ENCODE results near the gene ESD.
"Not testable (repeated sequence)": the region's sequence is repeated elsewhere in the genome, so short reads cannot be mapped to it uniquely, and the experiment has no call there.

Gene ESD

GRCh38 chr13:46771693-46772092 is 25.3 kb downstream of the ESD start:
- no peak for DNase-seq
- Histone ChIP-seq H3K36me3 (ENCODE audit: control insufficient read depth, insufficient read depth, low read length) (peaks cover 43% of the 10 kb centered on the region), H3K27ac (ENCODE audit: insufficient read depth, low read length, poor library complexity, severe bottlenecking) (no peak overlapping the region), H3K4me1 (ENCODE audit: control insufficient read depth, insufficient read depth, low read length, poor library complexity, severe bottlenecking) (no peaks in the 10 kb centered on the region), H3K4me3 (ENCODE audit: insufficient read depth, low read depth, low read length, poor library complexity, severe bottlenecking) (no peak overlapping the region), H3K9me3 (ENCODE audit: control insufficient read depth, low read length) (no peaks in the 10 kb centered on the region), H3K27me3 (replicated peaks; ENCODE audit: control insufficient read depth, insufficient read depth, low read length, poor library complexity, severe bottlenecking) (no peaks in the 10 kb centered on the region)

DNA sequence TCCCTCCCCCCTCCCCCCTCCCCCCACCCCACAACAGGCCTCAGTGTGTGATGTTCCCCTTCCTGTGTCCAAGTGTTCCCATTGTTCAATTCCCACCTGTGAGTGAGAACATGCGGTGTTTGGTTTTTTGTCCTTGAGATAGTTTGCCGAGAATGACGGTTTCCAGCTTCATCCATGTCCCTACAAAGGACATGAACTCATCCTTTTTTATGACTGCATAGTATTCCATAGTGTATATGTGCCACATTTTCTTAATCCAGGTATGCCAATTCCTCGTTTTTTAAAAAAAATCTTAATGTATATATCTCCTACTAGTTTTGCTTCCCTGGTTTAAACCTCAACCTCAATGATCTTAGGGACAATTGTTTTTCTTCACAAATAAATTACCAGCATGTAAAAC is 27.0 kb downstream of the ESD start:
- H3K27me3 ChIP-seq (replicated peaks; ENCODE audit: control insufficient read depth, insufficient read depth, low read length, poor library complexity, severe bottlenecking); H3K4me1 ChIP-seq (ENCODE audit: control insufficient read depth, insufficient read depth, low read length, poor library complexity, severe bottlenecking); DNase-seq; H3K27ac ChIP-seq (ENCODE audit: insufficient read depth, low read length, poor library complexity, severe bottlenecking); H3K9me3 ChIP-seq (ENCODE audit: control insufficient read depth, low read length); H3K4me3 ChIP-seq (ENCODE audit: insufficient read depth, low read depth, low read length, poor library complexity, severe bottlenecking): not testable (repeated sequence)
- H3K36me3 ChIP-seq (ENCODE audit: control insufficient read depth, insufficient read depth, low read length): peaks cover 29% of the 10 kb centered on the region

GRCh38 chr13:46761866-46762265 is 35.1 kb downstream of the ESD start:
- Histone ChIP-seq H3K9me3 (ENCODE audit: control insufficient read depth, low read length) (no peaks in the 10 kb centered on the region), H3K27ac (ENCODE audit: insufficient read depth, low read length, poor library complexity, severe bottlenecking) (no peak overlapping the region), H3K4me1 (ENCODE audit: control insufficient read depth, insufficient read depth, low read length, poor library complexity, severe bottlenecking) (no peaks in the 10 kb centered on the region), H3K4me3 (ENCODE audit: insufficient read depth, low read depth, low read length, poor library complexity, severe bottlenecking) (no peak overlapping the region), H3K27me3 (replicated peaks; ENCODE audit: control insufficient read depth, insufficient read depth, low read length, poor library complexity, severe bottlenecking) (no peaks in the 10 kb centered on the region), H3K36me3 (ENCODE audit: control insufficient read depth, insufficient read depth, low read length) (no peaks in the 10 kb centered on the region)
- DNase-seq: no peak

- Histone ChIP-seq H3K27ac (ENCODE audit: insufficient read depth, low read length, poor library complexity, severe bottlenecking) (no peak overlapping the region), H3K27me3 (replicated peaks; ENCODE audit: control insufficient read depth, insufficient read depth, low read length, poor library complexity, severe bottlenecking) (no peaks in the 10 kb centered on the region), H3K4me1 (ENCODE audit: control insufficient read depth, insufficient read depth, low read length, poor library complexity, severe bottlenecking) (no peaks in the 10 kb centered on the region), H3K9me3 (ENCODE audit: control insufficient read depth, low read length) (no peaks in the 10 kb centered on the region), H3K36me3 (ENCODE audit: control insufficient read depth, insufficient read depth, low read length) (no peaks in the 10 kb centered on the region), H3K4me3 (ENCODE audit: insufficient read depth, low read depth, low read length, poor library complexity, severe bottlenecking) (no peak overlapping the region)
- no peak for DNase-seq
Measured at GRCh38 chr13:46761174-46761573, 35.8 kb downstream of the ESD start.

GRCh38 chr13:46759846-46760245 is 37.1 kb downstream of the ESD start:
- no peaks in the 10 kb centered on the region for H3K4me1 ChIP-seq (ENCODE audit: control insufficient read depth, insufficient read depth, low read length, poor library complexity, severe bottlenecking)
- no peaks in the 10 kb centered on the region for H3K9me3 ChIP-seq (ENCODE audit: control insufficient read depth, low read length)
- H3K27me3 ChIP-seq (replicated peaks; ENCODE audit: control insufficient read depth, insufficient read depth, low read length, poor library complexity, severe bottlenecking): no peaks in the 10 kb centered on the region
- DNase-seq: no peak
- no peak overlapping the region for H3K4me3 ChIP-seq (ENCODE audit: insufficient read depth, low read depth, low read length, poor library complexity, severe bottlenecking)
- no peak overlapping the region for H3K27ac ChIP-seq (ENCODE audit: insufficient read depth, low read length, poor library complexity, severe bottlenecking)
- H3K36me3 ChIP-seq (ENCODE audit: control insufficient read depth, insufficient read depth, low read length): no peaks in the 10 kb centered on the region

DNA sequence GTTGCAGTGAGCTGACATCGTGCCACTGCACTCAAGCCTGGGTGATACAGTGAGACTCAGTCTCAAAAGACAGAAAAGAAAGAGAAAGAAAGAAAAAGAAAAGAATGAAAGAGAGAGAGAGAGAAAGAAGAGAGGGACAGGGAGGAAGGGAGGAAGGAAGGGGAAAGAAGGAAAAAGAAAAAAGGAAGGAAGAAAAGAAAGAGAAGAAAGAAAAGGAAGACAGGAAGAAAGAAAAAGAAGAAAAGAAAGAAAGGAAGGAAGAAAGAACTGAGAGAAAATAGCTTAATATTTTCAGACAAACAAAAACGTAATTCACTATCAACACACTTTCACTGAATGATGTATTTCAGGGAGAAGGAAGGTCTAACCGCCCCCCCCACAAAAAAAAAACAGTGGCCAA is 39.3 kb downstream of the ESD start:
- DNase-seq: no peak
- Histone ChIP-seq H3K9me3 (ENCODE audit: control insufficient read depth, low read length) (no peaks in the 10 kb centered on the region), H3K4me3 (ENCODE audit: insufficient read depth, low read depth, low read length, poor library complexity, severe bottlenecking) (no peak overlapping the region), H3K27me3 (replicated peaks; ENCODE audit: control insufficient read depth, insufficient read depth, low read length, poor library complexity, severe bottlenecking) (no peaks in the 10 kb centered on the region), H3K36me3 (ENCODE audit: control insufficient read depth, insufficient read depth, low read length) (no peaks in the 10 kb centered on the region), H3K27ac (ENCODE audit: insufficient read depth, low read length, poor library complexity, severe bottlenecking) (no peak overlapping the region), H3K4me1 (ENCODE audit: control insufficient read depth, insufficient read depth, low read length, poor library complexity, severe bottlenecking) (no peaks in the 10 kb centered on the region)

GRCh38 chr13:46756977-46757376 is 40.0 kb downstream of the ESD start:
- no peak for DNase-seq
- Histone ChIP-seq H3K27ac (ENCODE audit: insufficient read depth, low read length, poor library complexity, severe bottlenecking) (no peak overlapping the region), H3K4me1 (ENCODE audit: control insufficient read depth, insufficient read depth, low read length, poor library complexity, severe bottlenecking) (peaks cover 2% of the 10 kb centered on the region), H3K4me3 (ENCODE audit: insufficient read depth, low read depth, low read length, poor library complexity, severe bottlenecking) (no peak overlapping the region), H3K9me3 (ENCODE audit: control insufficient read depth, low read length) (no peaks in the 10 kb centered on the region), H3K36me3 (ENCODE audit: control insufficient read depth, insufficient read depth, low read length) (no peaks in the 10 kb centered on the region), H3K27me3 (replicated peaks; ENCODE audit: control insufficient read depth, insufficient read depth, low read length, poor library complexity, severe bottlenecking) (no peaks in the 10 kb centered on the region)

GRCh38 chr13:46755508-46755907 is 41.5 kb downstream of the ESD start:
- DNase-seq; H3K4me1 ChIP-seq (ENCODE audit: control insufficient read depth, insufficient read depth, low read length, poor library complexity, severe bottlenecking); H3K27me3 ChIP-seq (replicated peaks; ENCODE audit: control insufficient read depth, insufficient read depth, low read length, poor library complexity, severe bottlenecking); H3K36me3 ChIP-seq (ENCODE audit: control insufficient read depth, insufficient read depth, low read length); H3K9me3 ChIP-seq (ENCODE audit: control insufficient read depth, low read length); H3K27ac ChIP-seq (ENCODE audit: insufficient read depth, low read length, poor library complexity, severe bottlenecking); H3K4me3 ChIP-seq (ENCODE audit: insufficient read depth, low read depth, low read length, poor library complexity, severe bottlenecking): not testable (repeated sequence)

DNA sequence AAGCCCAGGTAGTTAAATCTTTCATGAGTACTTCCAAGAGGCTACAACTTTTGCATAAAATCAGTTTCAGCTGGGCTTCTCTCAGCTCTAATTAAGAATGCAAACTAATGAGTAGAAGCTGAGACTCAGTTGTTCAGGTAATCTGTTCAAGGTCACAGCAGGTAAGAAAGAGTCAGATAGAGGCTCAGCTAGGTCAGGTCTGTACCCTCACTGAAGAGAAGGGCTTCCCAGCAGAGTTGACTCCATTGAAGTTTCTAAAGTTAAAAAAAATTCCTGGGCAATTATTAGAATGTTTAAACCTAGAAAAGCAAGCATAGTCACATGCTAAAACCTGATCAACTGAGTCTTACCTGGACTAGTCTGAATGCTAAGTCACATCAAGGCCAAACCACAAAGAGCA is 42.1 kb downstream of the ESD start:
- Histone ChIP-seq H3K36me3 (ENCODE audit: control insufficient read depth, insufficient read depth, low read length) (no peaks in the 10 kb centered on the region), H3K9me3 (ENCODE audit: control insufficient read depth, low read length) (no peaks in the 10 kb centered on the region), H3K27ac (ENCODE audit: insufficient read depth, low read length, poor library complexity, severe bottlenecking) (no peak overlapping the region), H3K27me3 (replicated peaks; ENCODE audit: control insufficient read depth, insufficient read depth, low read length, poor library complexity, severe bottlenecking) (no peaks in the 10 kb centered on the region), H3K4me3 (ENCODE audit: insufficient read depth, low read depth, low read length, poor library complexity, severe bottlenecking) (no peak overlapping the region), H3K4me1 (ENCODE audit: control insufficient read depth, insufficient read depth, low read length, poor library complexity, severe bottlenecking) (peaks cover 9% of the 10 kb centered on the region)
- DNase-seq: no peak

GRCh38 chr13:46753917-46754316 is 43.0 kb downstream of the ESD start:
- Histone ChIP-seq H3K9me3 (ENCODE audit: control insufficient read depth, low read length) (no peaks in the 10 kb centered on the region), H3K4me3 (ENCODE audit: insufficient read depth, low read depth, low read length, poor library complexity, severe bottlenecking) (no peak overlapping the region), H3K36me3 (ENCODE audit: control insufficient read depth, insufficient read depth, low read length) (no peaks in the 10 kb centered on the region), H3K27ac (ENCODE audit: insufficient read depth, low read length, poor library complexity, severe bottlenecking) (no peak overlapping the region), H3K4me1 (ENCODE audit: control insufficient read depth, insufficient read depth, low read length, poor library complexity, severe bottlenecking) (peaks cover 9% of the 10 kb centered on the region), H3K27me3 (replicated peaks; ENCODE audit: control insufficient read depth, insufficient read depth, low read length, poor library complexity, severe bottlenecking) (no peaks in the 10 kb centered on the region)
- DNase-seq: no peak

- Histone ChIP-seq H3K36me3 (ENCODE audit: control insufficient read depth, insufficient read depth, low read length) (no peaks in the 10 kb centered on the region), H3K27me3 (replicated peaks; ENCODE audit: control insufficient read depth, insufficient read depth, low read length, poor library complexity, severe bottlenecking) (no peaks in the 10 kb centered on the region), H3K4me3 (ENCODE audit: insufficient read depth, low read depth, low read length, poor library complexity, severe bottlenecking) (no peak overlapping the region), H3K9me3 (ENCODE audit: control insufficient read depth, low read length) (no peaks in the 10 kb centered on the region), H3K4me1 (ENCODE audit: control insufficient read depth, insufficient read depth, low read length, poor library complexity, severe bottlenecking) (peaks cover 9% of the 10 kb centered on the region), H3K27ac (ENCODE audit: insufficient read depth, low read length, poor library complexity, severe bottlenecking) (no peak overlapping the region)
- DNase-seq: no peak
Measured at GRCh38 chr13:46753137-46753536, 43.8 kb downstream of the ESD start.
